IMR-90 (cell line): ENCODE data around the gene KDELR3. TPM values are rescaled to one million over a fixed set of nuclear protein-coding genes. Genes with fewer than 3 reads are reported as not detected.
A peak's percentile ranks its signal among the peaks of the same experiment; 100 is the strongest.

Experiments used
- ATAC-seq: fragments of 200-7000 bp; cut with Tn5 transposase; 2 replicates; pipeline ENCODE4 v1.9.1; 2020; ENCODE audit warnings: low read depth, mild to moderate bottlenecking, moderate library complexity
- BruUV-seq: library from RNA; stranded (reverse); fragments of 400-500 nt; replicated peaks from 2 replicates; lab custom pipeline; 2021; lab: Mats Ljungman, UMichigan
- CTCF ChIA-PET: fragments of 300-600 bp; formaldehyde crosslinking; extraction: SDS; loops from one replicate; lab custom pipeline; 2021; ENCODE audit warnings: antibody characterized with exemption; lab: Yijun Ruan, JAX
- POLR2A ChIA-PET: fragments of 300-600 bp; sonication (Branson Sonifier 250); formaldehyde crosslinking; loops from one replicate; lab custom pipeline; 2022; ENCODE audit warnings: antibody characterized with exemption; ENCODE audit not compliant: unreplicated experiment; lab: Charles Lee
- DNase-seq: peaks from one replicate; pipeline ENCODE4 v3.0.0; 2013
- H2AFZ ChIP-seq: replicated peaks from 2 replicates; pipeline ENCODE3; 2013; ENCODE audit warnings: low read length, mild to moderate bottlenecking; ENCODE audit not compliant: poor library complexity
- H2AK5ac ChIP-seq: 2 replicates; pipeline ENCODE4 v1.6.1; 2013; ENCODE audit warnings: low read depth, low read length, inconsistent platforms
- H2AK9ac ChIP-seq: replicated peaks from 2 replicates; pipeline ENCODE3; 2013; ENCODE audit warnings: mild to moderate bottlenecking, low read depth, low read length, moderate library complexity; ENCODE audit not compliant: poor library complexity
- H2BK120ac ChIP-seq: 2 replicates; pipeline ENCODE4 v1.6.1; 2013; ENCODE audit warnings: low read depth, low read length, inconsistent platforms
- H2BK15ac ChIP-seq: 3 replicates; pipeline ENCODE4 v1.6.1; 2013; ENCODE audit warnings: low read depth, low read length, inconsistent platforms
- H2BK20ac ChIP-seq: 2 replicates; pipeline ENCODE4 v1.6.1; 2013; ENCODE audit warnings: low read depth, mild to moderate bottlenecking, inconsistent platforms, low read length, moderate library complexity
- H2BK5ac ChIP-seq: 2 replicates; pipeline ENCODE4 v1.6.1; 2013; ENCODE audit warnings: mild to moderate bottlenecking, low read depth, low read length, inconsistent platforms; ENCODE audit not compliant: poor library complexity, severe bottlenecking
- H3K14ac ChIP-seq: replicated peaks from 2 replicates; pipeline ENCODE4 v1.6.1; 2013; ENCODE audit warnings: low read depth, low read length, inconsistent platforms
- H3K18ac ChIP-seq: 2 replicates; pipeline ENCODE4 v1.6.1; 2013; ENCODE audit warnings: low read depth, low read length, control low read depth
- H3K23ac ChIP-seq: 2 replicates; pipeline ENCODE4 v1.6.1; 2013; ENCODE audit warnings: low read depth, low read length, inconsistent platforms
- H3K27ac ChIP-seq: 2 replicates; pipeline ENCODE4 v1.5.1; 2013; ENCODE audit warnings: mild to moderate bottlenecking, control low read depth, low read length; ENCODE audit not compliant: insufficient read depth
- H3K27me3 ChIP-seq: 2 replicates; pipeline ENCODE4 v1.6.1; 2013; ENCODE audit warnings: low read length; ENCODE audit not compliant: control insufficient read depth, insufficient read depth
- H3K36me3 ChIP-seq: 2 replicates; pipeline ENCODE4 v1.6.1; 2013; ENCODE audit warnings: low read length, mixed read lengths; ENCODE audit not compliant: control insufficient read depth, insufficient read depth
- H3K4ac ChIP-seq: 2 replicates; pipeline ENCODE4 v1.6.1; 2013; ENCODE audit warnings: low read depth, low read length, inconsistent platforms
- H3K4me1 ChIP-seq: 2 replicates; pipeline ENCODE4 v1.6.1; 2013; ENCODE audit warnings: low read length, mixed read lengths; ENCODE audit not compliant: control insufficient read depth, insufficient read depth
- H3K4me2 ChIP-seq: 2 replicates; pipeline ENCODE4 v1.6.1; 2013; ENCODE audit warnings: low read depth, mild to moderate bottlenecking, control low read depth, low read length, moderate library complexity
- H3K4me3 ChIP-seq: 2 replicates; pipeline ENCODE4 v1.5.1; 2013; ENCODE audit warnings: low read depth, mild to moderate bottlenecking, control low read depth, low read length, moderate library complexity; ENCODE audit not compliant: insufficient read depth
- H3K56ac ChIP-seq: 2 replicates; pipeline ENCODE4 v1.6.1; 2013; ENCODE audit warnings: low read length, inconsistent platforms; ENCODE audit not compliant: insufficient read depth; ENCODE audit errors: extremely low read depth
- H3K79me1 ChIP-seq, 2 experiments: 2 replicates each; pipeline ENCODE4 v1.6.1; 2013; ENCODE audit warnings: low read length in 2 of 2, inconsistent platforms in 1 of 2, low read depth in 1 of 2
- H3K9ac ChIP-seq: 2 replicates; pipeline ENCODE4 v1.6.1; 2013; ENCODE audit warnings: low read depth, low read length, control low read depth
- H3K9me1 ChIP-seq: 2 replicates; pipeline ENCODE4 v1.6.1; 2013; ENCODE audit warnings: low read length, inconsistent platforms; ENCODE audit not compliant: insufficient read depth
- H3K9me3 ChIP-seq: 2 replicates; pipeline ENCODE4 v1.6.1; 2013; ENCODE audit warnings: low read length; ENCODE audit not compliant: control insufficient read depth, insufficient read depth
- H4K20me1 ChIP-seq: 2 replicates; pipeline ENCODE4 v1.6.1; 2013; ENCODE audit warnings: low read length, inconsistent platforms; ENCODE audit not compliant: insufficient read depth
- H4K5ac ChIP-seq: 2 replicates; pipeline ENCODE4 v1.6.1; 2013; ENCODE audit warnings: mild to moderate bottlenecking, low read depth, low read length, control low read depth
- H4K8ac ChIP-seq, 2 experiments: 2 replicates each; pipeline ENCODE4 v1.6.1; 2013; ENCODE audit warnings: low read depth in 2 of 2, low read length in 2 of 2, control low read depth in 1 of 2, inconsistent platforms in 1 of 2
- H4K91ac ChIP-seq: 2 replicates; pipeline ENCODE4 v1.6.1; 2013; ENCODE audit warnings: low read depth, low read length, inconsistent platforms; ENCODE audit not compliant: insufficient read depth
- BHLHE40 ChIP-seq: fragments of 150-350 bp; IDR thresholded peaks from 2 replicates; pipeline ENCODE4 v1.6.1; 2016; ENCODE audit warnings: mild to moderate bottlenecking, low read depth, low read length
- CEBPB ChIP-seq: IDR thresholded peaks from 2 replicates; pipeline ENCODE4 v1.6.1; 2012; ENCODE audit warnings: low read depth, low read length, improper control_type of control experiment
- CHD1 ChIP-seq: IDR thresholded peaks from 2 replicates; pipeline ENCODE4 v1.6.1; 2012; ENCODE audit warnings: low read depth, low read length, improper control_type of control experiment
- ELK1 ChIP-seq: fragments of 150-350 bp; IDR thresholded peaks from 2 replicates; pipeline ENCODE4 v1.6.1; 2016; ENCODE audit warnings: low read depth, mild to moderate bottlenecking, low read length, moderate library complexity, borderline replicate concordance
- FOS ChIP-seq: fragments of 150-350 bp; IDR thresholded peaks from 2 replicates; pipeline ENCODE4 v1.6.1; 2016; ENCODE audit warnings: low read depth, low read length
- MAFK ChIP-seq: IDR thresholded peaks from 2 replicates; pipeline ENCODE4 v1.6.1; 2012; ENCODE audit warnings: low read depth, low read length, improper control_type of control experiment
- MAZ ChIP-seq: IDR thresholded peaks from 2 replicates; pipeline ENCODE4 v1.6.1; 2012; ENCODE audit warnings: low read depth, mild to moderate bottlenecking, low read length, improper control_type of control experiment, moderate library complexity, borderline replicate concordance
- MXI1 ChIP-seq: IDR thresholded peaks from 2 replicates; pipeline ENCODE4 v1.6.1; 2012; ENCODE audit warnings: low read depth, mild to moderate bottlenecking, low read length, moderate library complexity, borderline replicate concordance
- NFE2L2 ChIP-seq: fragments of 150-350 bp; IDR thresholded peaks from 2 replicates; pipeline ENCODE4 v1.6.1; 2016; ENCODE audit warnings: low read depth, mild to moderate bottlenecking, low read length
- POLR2A ChIP-seq: IDR thresholded peaks from 2 replicates; pipeline ENCODE4 v1.6.1; 2012; ENCODE audit warnings: mild to moderate bottlenecking, low read depth, low read length
- RAD21 ChIP-seq: IDR thresholded peaks from 2 replicates; pipeline ENCODE4 v1.6.1; 2012; ENCODE audit warnings: low read length, improper control_type of control experiment
- RCOR1 ChIP-seq: IDR thresholded peaks from 2 replicates; pipeline ENCODE4 v1.6.1; 2012; ENCODE audit warnings: mild to moderate bottlenecking, low read length, improper control_type of control experiment; ENCODE audit not compliant: insufficient replicate concordance
- RFX5 ChIP-seq: IDR thresholded peaks from 2 replicates; pipeline ENCODE4 v1.8.0; 2012; ENCODE audit warnings: low read depth, mild to moderate bottlenecking, low read length, moderate library complexity
- SMC3 ChIP-seq: fragments of 150-350 bp; IDR thresholded peaks from 2 replicates; pipeline ENCODE4 v1.6.1; 2016; ENCODE audit warnings: low read depth, mild to moderate bottlenecking, antibody characterized with exemption, low read length, moderate library complexity
- USF2 ChIP-seq: fragments of 150-350 bp; IDR thresholded peaks from 2 replicates; pipeline ENCODE4 v1.6.1; 2017; ENCODE audit warnings: mild to moderate bottlenecking, antibody characterized with exemption, low read length, low read depth
- whole genome bisulfite sequencing, 2 experiments: methylation state at CpG; one replicate each; pipeline versions ENCODE4 v1.1.5 to v1.1.7; 2013; ENCODE audit warnings: missing lambda C conversion rate in 2 of 2; ENCODE audit not compliant: insufficient read length in 1 of 2; ENCODE audit errors: extremely low coverage in 2 of 2; 5-methylcytosine and 5-hydroxymethylcytosine counted together
- dilution Hi-C: fragments of 300-500 bp; cut with HindIII; formaldehyde crosslinking; loops from one replicate; pipeline ENCODE4 v1.14.3; 2018; ENCODE audit warnings: low sequenced_read_pairs; ENCODE audit not compliant: unreplicated experiment
- in situ Hi-C: fragments of 300-500 bp; cut with MboI; formaldehyde crosslinking; loops from 3 replicates; pipeline ENCODE4 v1.14.3; 2019; ENCODE audit warnings: low sequenced_read_pairs, inconsistent platforms, mixed read lengths
- intact Hi-C: fragments of 100-400 bp; cut with micrococcal nuclease; formaldehyde crosslinking; loops from 2 replicates; pipeline ENCODE4 v1.10.0; 2022
- polyA plus RNA-seq, 3 experiments: library from polyadenylated mRNA; depleted of rRNA; stranded (reverse); fragments of >200 nt; gene quantifications; 2 replicates each; pipeline ENCODE4 v1.2.3, GENCODE V29; 2012; ENCODE audit warnings: low replicate concordance in 1 of 3
- total RNA-seq: library from RNA; depleted of rRNA; stranded (reverse); fragments of >200 nt; gene quantifications from 2 replicates; pipeline ENCODE4 v1.2.3, GENCODE V29; 2012
- TF ChIP-seq, protein P1 (sequence below): conservative IDR thresholded peaks from 2 replicates; pipeline ENCODE4 v1.5.1; 2012; ENCODE audit warnings: mild to moderate bottlenecking, low read depth, low read length, improper control_type of control experiment

The KDELR3 gene
- total and polyA plus RNA-seq, 2 of the 4 experiments (the other 2 are of a cell fraction) = 129 to 224 TPM

DNA sequence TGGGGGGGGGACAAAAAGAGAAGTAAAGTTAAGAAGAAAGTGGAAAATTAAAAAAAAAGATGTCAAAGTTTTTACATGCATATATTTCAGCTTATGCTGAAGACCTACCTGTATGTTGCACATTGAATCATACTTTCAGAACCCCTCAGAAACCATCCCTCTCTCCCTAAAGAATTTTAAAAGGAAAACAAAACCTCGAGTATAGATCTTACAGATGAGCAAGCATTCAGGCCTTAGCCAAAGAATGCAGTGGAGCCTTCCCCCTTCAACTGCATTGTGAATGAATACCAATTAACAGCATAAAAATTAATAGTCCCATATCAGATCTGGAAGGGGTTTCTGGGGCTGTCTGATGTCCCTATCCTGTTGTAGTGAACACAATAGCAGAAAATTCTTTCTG lies 16.3 kb downstream of the KDELR3 start:
- H3K18ac ChIP-seq = no peak overlapping the region
- no peak overlapping the region for H2AFZ ChIP-seq
- H4K5ac ChIP-seq = no peak overlapping the region
- dilution Hi-C loops (no loop called here), intact Hi-C loops (no loop called here), in situ Hi-C loops (no loop called here)
- no peak overlapping the region for H4K91ac ChIP-seq
- H2BK15ac ChIP-seq = no peak overlapping the region
- H2BK120ac ChIP-seq = no peak overlapping the region
- no peak for TF ChIP-seq SMC3
- no peak for TF ChIP-seq FOS
- TF ChIP-seq MXI1 = no peak
- TF ChIP-seq MAZ = no peak
- TF ChIP-seq BHLHE40 = no peak
- TF ChIP-seq RFX5 = no peak
- no peak for TF ChIP-seq MAFK
- TF ChIP-seq ELK1 = no peak
- TF ChIP-seq RAD21 = no peak
- TF ChIP-seq RCOR1 = no peak
- TF ChIP-seq POLR2A = no peak
- TF ChIP-seq CHD1 = no peak
- TF ChIP-seq CEBPB = no peak
- TF ChIP-seq USF2 = no peak
- TF ChIP-seq, protein P1, sequence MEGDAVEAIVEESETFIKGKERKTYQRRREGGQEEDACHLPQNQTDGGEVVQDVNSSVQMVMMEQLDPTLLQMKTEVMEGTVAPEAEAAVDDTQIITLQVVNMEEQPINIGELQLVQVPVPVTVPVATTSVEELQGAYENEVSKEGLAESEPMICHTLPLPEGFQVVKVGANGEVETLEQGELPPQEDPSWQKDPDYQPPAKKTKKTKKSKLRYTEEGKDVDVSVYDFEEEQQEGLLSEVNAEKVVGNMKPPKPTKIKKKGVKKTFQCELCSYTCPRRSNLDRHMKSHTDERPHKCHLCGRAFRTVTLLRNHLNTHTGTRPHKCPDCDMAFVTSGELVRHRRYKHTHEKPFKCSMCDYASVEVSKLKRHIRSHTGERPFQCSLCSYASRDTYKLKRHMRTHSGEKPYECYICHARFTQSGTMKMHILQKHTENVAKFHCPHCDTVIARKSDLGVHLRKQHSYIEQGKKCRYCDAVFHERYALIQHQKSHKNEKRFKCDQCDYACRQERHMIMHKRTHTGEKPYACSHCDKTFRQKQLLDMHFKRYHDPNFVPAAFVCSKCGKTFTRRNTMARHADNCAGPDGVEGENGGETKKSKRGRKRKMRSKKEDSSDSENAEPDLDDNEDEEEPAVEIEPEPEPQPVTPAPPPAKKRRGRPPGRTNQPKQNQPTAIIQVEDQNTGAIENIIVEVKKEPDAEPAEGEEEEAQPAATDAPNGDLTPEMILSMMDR = no peak
- TF ChIP-seq NFE2L2 = no peak
- no TSS peak for BruUV-seq
- no peaks in the 10 kb centered on the region for H3K27me3 ChIP-seq
- ATAC-seq = no peak
- H2BK20ac ChIP-seq = no peak overlapping the region
- peaks cover 15% of the 10 kb centered on the region for H3K4me1 ChIP-seq
- H3K9ac ChIP-seq = no peak overlapping the region
- H3K27ac ChIP-seq = no peak overlapping the region
- H3K9me1 ChIP-seq = peaks cover 18% of the 10 kb centered on the region
- no peak overlapping the region for H3K14ac ChIP-seq
- H2AK9ac ChIP-seq = no peak overlapping the region
- DNase-seq = no peak
- H2AK5ac ChIP-seq = no peak overlapping the region
- H4K8ac ChIP-seq = no peak overlapping the region
- peaks cover 66% of the 10 kb centered on the region for H3K36me3 ChIP-seq
- H3K4ac ChIP-seq = no peak overlapping the region
- no peak overlapping the region for H3K4me3 ChIP-seq
- H3K4me2 ChIP-seq = no peak overlapping the region
- WGBS, 2 experiments = no CpG with 5 or more reads among the region's 1 CpG
- H3K79me1 ChIP-seq = peaks cover 37 to 71% of the 10 kb centered on the region in 2 experiments
- CTCF ChIA-PET = no interaction called here
- POLR2A ChIA-PET = interaction anchor here (0.6 kb wide), 1 partner anchor 36 kb away, joined by 4 read pairs; no protein-coding TSS in a partner anchor
- H4K20me1 ChIP-seq = peaks cover 81% of the 10 kb centered on the region
- H3K9me3 ChIP-seq = no peaks in the 10 kb centered on the region
- H3K56ac ChIP-seq = no peak overlapping the region
- no peak overlapping the region for H2BK5ac ChIP-seq
- H3K23ac ChIP-seq = 0 out of 2 replicates have a peak overlapping the region, but pooled peaks have one; percentile 11
